SK-N-SH treated with all-trans-retinoic acid at 6 μM for 48 hours (cell line): Measurements from ENCODE around the gene PITPNC1.

Experiments used
- ARNTL ChIP-seq: fragments of 450-650 bp; formaldehyde crosslinking; IDR thresholded peaks from 2 replicates; pipeline ENCODE4 v1.5.0; 2020; ENCODE audit warnings: low read depth, mild to moderate bottlenecking, moderate library complexity, borderline replicate concordance
- OSR1 ChIP-seq: fragments of 250-450 bp; sonication (Bioruptor Pico); IDR thresholded peaks from 2 replicates; pipeline ENCODE4 v1.8.0; 2022; ENCODE audit warnings: moderate library complexity, mild to moderate bottlenecking, inconsistent platforms
- PATZ1 ChIP-seq: fragments of 250-450 bp; sonication (Bioruptor Pico); IDR thresholded peaks from 2 replicates; pipeline ENCODE4 v1.8.0; 2020; ENCODE audit warnings: mild to moderate bottlenecking, moderate library complexity, borderline replicate concordance
- PPARA ChIP-seq: fragments of 250-450 bp; sonication (Bioruptor Pico); IDR thresholded peaks from 2 replicates; pipeline ENCODE4 v1.5.0; 2020; ENCODE audit warnings: mild to moderate bottlenecking, borderline replicate concordance
- RARB ChIP-seq: fragments of 250-450 bp; sonication (Bioruptor Pico); IDR thresholded peaks from 2 replicates; pipeline ENCODE4 v1.8.0; 2021; ENCODE audit warnings: mild to moderate bottlenecking, moderate library complexity

GRCh38 chr17:67642488-67642887 is 265.4 kb downstream of the PITPNC1 start:
- TF ChIP-seq PPARA (CRISPR knock-in tag) (no peak), ARNTL (CRISPR knock-in tag) (no peak), PATZ1 (CRISPR knock-in tag) (no peak), RARB (CRISPR knock-in tag) (no peak), OSR1 (CRISPR knock-in tag) (no peak)
